Measurements from ENCODE around the gene WDR5B.
A peak's percentile ranks its signal among the peaks of the same experiment; 100 is the strongest.
"Not testable (repeated sequence)": the region's sequence is repeated elsewhere in the genome, so short reads cannot be mapped to it uniquely, and the experiment has no call there.

Gene WDR5B

DNA sequence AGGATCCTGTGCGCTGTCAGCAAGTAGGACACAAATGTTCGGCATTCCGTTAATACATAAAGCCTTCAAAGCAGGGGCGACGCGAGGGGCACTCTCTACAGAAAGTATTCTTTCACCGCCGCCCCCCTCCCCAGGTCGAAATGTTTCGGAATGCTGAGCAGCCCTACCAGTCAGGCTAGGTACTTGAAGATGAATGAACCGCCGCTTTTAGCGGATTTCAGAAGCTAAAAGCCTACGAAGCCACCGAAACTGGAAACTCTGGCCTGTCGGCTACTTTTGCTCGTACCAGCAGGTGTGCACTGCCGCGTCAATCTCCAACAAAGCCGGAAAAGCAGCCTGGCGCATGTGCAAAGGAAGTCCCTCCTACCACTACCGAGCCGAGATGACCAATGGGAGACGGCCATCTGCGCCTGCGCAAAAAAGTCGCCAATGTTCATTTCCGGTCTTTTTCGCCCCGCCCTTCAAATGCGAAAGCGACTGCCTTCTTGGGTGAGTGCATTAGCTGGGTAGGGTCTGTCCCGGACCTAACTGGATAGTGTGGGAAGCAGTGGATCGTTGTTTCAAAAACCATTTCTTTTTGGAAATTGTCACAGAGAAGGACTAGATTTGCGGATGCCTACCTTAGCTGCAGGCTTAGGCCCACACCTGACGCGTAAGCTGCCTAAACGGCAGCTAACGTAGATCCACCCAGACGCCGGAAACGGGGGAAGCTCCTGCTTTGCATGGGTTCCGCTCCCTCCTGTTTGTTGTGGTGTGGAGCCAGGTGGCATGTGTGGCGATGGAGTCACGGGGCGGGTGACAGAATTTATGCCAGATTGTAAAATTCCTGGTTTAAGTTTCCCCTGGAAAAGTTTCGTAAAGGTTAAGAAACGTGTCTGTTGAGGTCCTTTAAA is at the start of gene WDR5B:
Gene WDR5B, minus strand, starts transcription at position 301 of the 893 bp plus-strand sequence. CDS start 534 bp downstream, outside the sequence.
- no peak for DNase-seq

DNA sequence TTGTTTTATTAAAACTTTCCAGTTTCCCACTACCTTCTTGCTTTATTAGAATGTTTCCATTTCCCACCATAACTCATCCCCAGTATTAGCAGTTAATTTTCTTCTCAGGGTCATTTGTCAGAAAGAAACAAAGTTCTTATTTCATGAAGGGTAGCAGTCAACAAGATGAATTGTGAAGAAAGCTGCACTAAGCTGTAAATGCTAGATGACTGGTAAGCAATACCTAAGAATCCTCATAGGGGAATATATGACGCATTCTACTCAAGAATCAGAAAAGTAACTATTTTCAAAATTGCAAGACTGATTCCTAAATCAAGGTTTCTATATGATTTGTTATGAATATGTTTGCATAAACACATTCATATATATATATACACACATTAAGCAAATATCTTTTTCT is 48.8 kb upstream of the WDR5B start:
- DNase-seq: no peak

DNA sequence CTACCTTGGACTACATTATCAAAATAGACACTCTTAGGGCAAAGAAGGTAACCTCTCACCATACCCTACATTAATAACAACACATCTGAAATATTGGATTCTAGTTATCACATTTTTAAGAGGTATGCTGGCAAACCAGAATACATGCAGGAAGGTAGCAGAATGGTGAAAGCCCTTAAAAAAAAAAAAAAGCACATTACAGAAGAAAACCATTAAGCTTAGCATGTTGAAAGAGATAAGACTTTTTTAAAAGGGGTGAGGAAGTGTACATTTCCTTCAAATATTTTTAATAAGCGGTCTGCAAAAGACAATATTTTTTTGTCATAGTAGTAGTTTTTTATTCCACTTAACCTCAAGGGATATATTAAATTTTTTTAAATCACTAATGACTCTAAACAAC is 46.5 kb upstream of the WDR5B start:
- DNase-seq: no peak

DNA sequence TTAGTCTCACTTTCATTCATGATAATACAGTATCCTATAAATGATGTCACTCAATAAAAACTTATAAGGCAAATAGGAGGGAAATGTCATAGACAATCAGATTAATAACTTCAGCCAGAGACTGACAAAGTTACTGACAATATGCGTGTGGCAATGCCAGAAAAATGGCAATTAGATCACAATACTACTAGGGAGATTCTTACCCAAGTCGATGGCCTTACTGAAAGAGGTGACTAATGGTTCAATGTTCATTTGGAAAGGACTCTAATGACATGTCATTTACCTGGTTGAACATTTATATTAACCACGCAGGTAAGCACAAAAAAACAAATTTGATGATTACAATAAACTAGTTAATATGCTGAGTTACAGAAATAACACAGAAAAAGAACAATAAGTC is 45.9 kb upstream of the WDR5B start:
- no peak for DNase-seq

DNA sequence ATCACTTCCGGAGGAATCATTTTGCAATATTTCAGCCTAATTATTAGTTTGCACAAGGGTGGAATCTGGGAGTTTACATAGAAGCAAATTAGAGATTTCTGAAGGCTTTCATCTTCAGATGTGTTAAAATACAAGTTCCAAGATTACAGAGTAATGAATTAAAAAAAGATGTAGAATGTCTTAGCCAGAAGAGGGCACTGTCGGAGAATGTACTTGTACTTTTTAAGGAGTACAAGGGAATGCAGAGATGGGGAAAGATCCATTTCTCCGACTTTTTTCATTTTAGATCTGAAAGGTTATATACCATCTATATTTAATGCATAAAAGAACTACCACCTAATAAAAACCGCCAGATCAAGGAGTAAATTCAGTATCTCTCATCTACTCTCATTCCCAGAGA is 43.1 kb upstream of the WDR5B start:
- peak; percentile 28 for DNase-seq

DNA sequence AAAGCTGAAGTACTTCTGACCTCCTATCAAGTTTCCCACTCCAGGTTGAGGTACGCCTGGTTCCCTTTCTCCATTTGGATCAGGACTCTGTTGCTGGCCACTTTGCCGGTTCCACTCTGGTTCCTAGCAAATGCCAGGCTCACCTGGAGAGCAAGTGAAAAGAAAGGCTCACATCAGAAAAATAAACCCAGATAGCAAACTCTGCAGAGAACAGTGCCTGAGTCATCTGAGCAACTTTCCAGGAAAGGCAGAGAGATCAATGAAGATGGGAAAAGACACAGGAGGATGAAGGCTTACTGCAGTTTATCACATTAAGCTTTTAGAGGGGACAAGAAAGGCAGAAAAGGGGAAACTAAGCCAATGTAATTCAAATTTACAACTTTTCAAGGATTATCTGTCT is 41.8 kb upstream of the WDR5B start:
- no peak for DNase-seq

DNA sequence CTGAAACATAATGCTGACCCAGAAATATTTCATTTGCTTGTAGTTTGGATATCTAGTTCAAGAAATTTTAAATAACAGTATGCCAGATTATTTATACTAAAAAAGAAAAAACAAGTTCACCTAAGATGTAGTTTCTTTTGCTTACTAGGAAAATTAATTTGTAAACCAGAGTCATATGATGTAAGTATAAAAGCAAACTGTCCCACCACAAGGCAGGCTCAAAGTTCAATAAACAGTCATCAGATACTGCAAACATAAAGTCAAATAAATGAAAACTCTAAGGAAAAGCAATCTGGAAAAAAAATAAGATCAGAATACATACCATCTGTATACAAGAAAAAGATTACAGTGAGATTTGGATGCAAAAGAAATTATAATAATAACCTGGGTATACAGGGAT is 40.2 kb upstream of the WDR5B start:
- DNase-seq: no peak

DNA sequence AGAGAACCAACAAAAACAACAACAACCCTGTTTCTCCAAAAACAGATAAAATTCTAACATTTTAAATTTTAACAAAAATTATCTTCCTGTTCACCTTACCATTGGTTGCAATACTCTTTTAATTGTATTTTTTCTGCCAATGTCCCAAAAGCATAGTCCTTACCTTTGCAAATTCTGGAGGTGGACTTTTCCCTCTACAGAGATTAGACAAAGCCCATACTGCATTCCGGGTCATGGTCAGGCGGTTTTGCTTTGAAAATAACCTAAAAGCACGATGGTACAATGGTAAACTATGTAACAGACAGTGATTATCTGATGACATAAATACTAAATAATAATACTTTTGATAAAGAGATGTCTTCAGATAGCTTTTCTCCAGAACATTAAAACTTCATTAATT is 35.5 kb upstream of the WDR5B start:
- DNase-seq: no peak

DNA sequence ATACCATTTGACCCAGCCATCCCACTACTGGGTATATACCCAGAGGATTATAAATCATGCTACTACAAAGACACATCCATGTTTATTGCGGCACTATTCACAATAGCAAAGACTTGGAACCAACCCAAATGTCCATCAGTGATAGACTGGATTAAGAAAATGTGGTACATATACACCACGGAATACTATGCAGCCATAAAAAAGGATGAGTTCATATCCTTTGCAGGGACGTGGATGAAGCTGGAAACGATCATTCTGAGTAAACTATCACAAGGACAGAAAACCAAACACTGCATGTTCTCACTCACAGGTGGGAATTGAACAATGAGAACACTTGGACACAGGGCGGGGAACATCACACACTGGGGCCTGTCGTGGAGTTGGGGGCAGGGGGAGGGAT is 32.4 kb upstream of the WDR5B start:
- DNase-seq: not testable (repeated sequence)

DNA sequence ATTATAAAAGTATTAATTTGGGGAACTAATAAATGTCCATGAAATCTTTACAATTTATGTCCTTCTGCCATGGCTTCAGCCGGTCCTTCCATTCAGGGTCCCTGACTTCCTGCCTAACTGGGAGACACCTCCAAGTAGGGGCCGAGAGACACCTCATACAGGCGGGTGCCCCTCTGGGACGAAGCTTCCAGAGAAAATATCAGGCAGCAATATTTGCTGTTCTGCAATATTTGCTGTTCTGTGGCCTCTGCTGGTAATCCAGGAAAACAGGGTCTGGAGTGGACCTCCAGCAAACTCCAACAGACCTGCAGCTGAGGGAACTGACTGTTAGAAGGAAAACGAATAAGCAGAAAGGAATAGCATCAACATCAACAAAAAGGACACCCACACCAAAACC is 28.6 kb upstream of the WDR5B start:
- DNase-seq: not testable (repeated sequence)

DNA sequence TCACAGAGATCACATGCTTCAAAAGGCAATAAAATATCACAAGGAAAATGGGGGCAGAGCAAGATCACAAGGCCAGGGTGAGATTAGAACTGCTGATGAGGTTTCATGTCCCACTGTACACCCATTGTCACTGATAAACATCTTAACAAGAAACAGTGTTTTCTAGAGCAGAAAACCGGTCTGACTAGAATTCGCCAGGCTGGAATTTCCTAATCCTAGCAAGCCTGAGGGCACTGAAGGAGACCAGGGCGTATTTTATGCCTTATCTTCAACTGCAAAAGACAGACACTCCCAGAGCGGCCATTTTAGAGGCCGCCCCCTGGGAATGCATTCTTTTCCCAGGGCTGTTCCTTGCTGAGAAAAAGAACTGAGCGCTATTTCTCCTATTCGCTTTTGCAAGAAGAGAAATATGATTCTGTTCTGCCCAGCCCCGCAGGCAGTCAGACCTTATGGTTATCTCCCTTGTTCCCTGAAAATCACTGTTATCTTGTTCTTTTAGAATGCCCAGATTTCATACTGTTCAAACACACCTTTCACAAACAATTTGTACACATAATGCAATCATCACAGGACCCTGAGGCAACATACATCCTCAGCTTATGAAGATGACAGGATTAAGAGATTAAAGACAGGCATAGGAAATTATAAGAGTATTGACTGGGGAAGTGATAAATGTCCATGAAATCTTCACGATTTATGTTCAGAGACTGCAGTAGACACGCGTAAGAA is 28.1 kb upstream of the WDR5B start:
- DNase-seq: not testable (repeated sequence)

DNA sequence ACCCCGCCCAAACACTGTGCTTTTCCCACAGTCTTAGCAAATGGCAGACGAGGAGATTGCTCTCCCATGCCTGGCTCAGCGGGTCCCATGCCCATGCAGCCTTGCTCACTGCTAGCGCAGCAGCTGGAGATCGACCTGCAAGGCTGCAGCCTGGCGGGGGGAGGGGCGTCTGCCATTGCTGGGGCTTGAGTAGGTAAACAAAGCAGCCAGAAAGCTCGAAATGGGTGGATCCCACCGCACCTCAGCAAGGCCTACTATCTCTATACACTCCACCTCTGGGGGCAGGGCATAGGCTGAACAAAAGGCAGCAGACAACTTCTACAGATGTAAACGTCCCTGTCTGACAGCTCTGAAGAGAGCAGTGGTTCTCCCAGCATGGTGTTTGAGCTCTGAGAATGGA is 27.2 kb upstream of the WDR5B start:
- DNase-seq: no peak

DNA sequence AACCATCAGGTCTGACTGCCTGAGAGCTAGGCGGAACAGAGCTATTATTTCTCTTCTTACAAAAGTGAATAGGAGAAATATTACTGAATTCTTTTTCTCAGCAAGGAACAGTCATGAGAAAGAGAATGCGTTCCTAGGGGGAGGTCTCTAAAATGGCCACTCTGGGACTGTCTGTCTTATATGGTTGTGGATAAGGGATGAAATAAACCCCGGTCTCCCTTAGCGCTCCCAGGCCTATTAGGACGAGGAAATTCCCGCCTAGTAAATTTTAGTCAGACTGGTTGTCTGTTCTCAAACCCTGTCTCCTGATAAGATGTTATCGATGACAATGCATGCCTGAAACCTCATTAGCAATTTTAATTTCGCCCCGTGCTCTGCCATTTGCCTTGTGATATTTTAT is 20.1 kb upstream of the WDR5B start:
- DNase-seq: no peak

DNA sequence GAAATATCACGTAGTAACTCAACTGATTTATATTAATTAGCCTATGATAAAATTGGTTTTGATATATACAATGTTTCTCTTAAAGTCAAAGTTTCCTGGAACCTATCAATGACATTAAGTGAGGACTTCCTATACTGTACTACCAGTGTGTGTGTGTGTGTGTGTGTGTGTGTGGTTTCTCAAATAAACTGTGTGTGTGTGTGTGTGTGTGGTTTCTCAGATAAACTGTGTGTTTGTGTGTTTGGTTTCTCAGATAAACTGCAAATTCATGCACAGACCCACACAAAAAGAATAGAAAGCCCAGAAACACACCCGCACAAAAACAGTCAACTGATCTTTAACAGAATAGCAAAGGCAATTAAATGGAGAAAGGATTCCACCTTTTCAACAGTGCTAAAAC is 14.5 kb upstream of the WDR5B start:
- no peak for DNase-seq

DNA sequence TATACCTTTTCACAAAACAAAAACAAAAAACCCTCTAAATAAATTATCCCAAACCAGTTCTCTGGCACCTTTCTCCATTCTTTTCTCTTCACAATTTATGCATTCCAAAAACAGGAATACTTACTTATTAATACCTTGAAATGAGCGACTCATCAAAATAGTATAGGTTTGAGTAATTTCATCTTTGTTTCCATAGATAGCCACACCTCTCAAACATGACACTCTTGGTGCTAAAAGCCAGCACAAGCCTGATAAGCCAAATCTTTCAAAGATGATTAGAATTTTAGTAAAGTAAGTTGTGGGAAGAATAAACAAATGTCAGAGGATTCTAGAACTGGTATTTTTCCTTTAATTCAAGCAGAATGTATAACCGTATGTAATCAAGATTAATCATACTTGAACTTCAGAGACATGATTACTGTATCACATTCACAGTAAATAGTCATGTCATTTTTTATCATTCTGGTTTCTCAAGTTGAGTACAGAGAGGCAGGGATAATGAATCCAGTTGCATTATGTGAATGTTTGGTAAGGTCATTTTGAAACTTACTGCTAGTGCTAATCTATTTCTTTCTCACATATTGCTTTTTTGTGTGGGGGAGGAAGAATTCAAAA is 12.1 kb upstream of the WDR5B start:
- DNase-seq: no peak

DNA sequence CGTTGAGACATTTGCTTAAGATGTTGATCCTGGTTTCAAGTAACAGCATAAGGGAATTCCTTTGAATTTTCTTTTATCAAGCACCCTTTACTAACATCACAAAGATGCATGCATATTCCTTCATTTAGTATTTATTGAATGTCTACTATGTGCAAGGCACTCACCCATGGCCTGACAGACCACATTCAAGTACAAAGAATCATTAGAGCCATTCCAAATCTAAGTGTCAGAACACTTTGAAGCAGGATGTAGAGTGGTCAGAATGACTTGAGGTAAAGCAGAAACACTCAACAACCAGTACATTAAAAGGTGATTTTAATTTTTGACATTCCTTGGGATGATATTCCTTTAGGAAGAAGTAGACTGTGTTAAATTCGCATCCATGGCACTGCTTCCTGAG is 6.0 kb upstream of the WDR5B start:
- no peak for DNase-seq

DNA sequence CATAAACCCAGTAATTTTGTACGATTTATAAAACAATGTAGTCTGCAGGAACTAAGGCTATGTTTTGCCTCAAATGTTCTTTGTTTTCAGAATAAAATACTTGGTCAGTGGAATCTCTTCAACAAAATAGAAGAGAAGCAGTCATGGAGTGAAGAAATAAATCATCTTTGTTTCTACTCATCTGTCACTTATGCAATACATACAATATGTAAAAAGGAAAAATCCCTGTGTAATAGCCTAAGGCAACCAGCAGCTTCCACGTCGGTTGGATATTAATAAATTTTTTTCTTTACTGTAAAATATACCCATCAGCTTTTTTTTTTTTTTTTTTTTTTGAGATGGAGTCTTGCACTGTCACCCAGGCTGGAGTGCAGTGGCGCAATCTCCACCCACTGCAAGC is 5.2 kb upstream of the WDR5B start:
- DNase-seq: no peak

DNA sequence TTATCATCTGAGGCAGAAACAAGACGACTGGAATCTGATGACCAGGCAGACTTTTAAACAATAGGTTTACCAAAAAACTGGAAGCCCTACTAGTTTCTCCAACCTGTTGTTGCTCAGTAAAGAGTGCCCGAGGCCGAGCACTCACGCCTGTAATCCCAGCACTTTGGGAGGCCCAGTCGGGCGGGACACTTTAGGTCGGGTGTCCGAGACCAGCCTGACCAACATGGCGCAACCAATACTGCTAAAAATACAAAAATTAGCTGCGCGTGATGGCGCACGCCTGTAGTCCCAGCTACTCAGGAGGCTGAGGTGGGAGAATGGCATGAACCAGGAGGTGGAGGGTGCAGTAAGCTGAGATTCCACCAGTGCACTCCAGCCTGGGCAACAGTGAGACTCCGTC is 1.1 kb upstream of the WDR5B start:
- DNase-seq: no peak

DNA sequence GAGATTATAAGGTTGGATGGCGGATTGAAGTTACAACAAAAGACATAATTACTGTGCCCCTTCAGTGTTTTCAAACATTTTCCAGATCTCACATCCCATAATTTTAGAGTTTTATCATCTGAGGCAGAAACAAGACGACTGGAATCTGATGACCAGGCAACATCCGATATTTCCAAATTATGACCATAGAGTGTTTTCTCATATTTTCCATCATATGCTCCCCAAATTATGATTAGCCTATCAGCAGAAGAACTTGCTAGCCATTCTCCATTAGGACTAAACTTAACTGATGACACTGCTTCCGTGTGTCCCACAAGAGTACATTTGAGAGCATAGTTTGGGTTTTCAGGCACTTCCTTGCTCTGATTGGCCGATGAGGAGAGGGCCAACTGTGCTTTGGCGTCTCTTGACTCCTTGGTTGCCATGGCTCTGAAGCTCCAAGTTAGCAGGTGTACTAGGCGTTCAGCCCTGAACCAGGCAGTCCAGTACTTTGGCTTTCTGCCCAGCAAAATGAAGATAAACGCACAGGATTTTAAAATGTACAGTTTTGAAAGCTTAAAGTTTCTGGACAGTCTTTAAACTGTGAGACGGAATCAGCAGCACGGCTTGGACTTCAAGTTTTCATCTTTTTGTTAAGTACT is 638 bp downstream of the WDR5B start:
- DNase-seq: no peak

DNA sequence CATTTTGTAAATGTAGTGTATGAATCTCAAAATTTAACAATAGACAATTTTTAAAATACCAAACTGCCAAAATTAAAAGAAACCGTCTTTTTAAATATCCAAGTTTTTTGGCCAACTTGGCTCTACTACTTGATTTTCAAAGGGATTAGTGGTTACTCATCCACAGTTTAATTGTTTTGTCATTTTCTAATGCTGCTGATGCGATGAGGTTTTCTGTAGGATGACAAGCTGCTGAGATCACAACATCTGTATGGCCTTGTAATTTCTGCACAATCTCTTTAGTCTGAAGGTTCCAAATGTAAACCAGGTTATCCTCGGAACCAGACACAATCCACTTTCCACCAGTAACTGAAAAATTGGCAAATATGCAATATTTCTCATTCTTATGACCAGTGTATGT is 1.5 kb downstream of the WDR5B start:
- no peak for DNase-seq

DNA sequence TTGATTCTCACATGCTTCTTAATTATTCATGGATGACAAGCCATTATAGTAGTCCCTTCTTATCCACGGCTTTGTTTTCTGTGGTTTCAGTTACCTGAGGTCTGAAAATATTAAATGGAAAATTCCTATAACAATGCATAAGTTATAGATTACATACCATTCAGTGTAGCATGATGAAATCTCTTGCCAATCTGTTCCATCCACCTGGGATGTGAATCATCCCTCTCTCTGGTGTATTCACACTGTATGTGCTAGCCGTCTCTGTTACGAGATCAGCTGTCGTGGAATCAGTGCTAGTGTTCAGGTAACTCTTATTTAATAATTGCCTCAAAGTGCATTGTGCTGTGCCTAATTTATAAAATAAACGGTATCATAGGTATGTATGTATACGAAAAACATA is 5.2 kb downstream of the WDR5B start:
- no peak for DNase-seq

DNA sequence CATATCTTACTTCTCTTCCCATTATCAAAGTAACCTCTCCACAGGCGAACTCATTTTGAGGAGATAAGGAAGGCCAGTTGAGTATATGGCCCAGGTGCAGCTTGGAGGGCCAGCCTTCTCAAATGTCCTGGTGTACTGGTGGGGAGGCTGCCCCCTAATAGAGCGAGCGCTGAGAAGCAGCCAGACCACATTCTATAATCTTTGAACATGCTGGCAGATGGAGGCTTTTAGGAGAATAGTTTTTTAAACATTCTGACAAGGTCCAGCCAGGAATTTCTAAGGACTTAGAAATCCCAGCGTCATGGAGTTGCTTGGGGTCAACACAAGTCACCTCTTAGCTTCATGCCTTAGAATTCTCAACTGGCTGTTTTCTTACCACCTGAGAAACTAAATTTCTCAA is 5.8 kb downstream of the WDR5B start:
- DNase-seq: no peak

DNA sequence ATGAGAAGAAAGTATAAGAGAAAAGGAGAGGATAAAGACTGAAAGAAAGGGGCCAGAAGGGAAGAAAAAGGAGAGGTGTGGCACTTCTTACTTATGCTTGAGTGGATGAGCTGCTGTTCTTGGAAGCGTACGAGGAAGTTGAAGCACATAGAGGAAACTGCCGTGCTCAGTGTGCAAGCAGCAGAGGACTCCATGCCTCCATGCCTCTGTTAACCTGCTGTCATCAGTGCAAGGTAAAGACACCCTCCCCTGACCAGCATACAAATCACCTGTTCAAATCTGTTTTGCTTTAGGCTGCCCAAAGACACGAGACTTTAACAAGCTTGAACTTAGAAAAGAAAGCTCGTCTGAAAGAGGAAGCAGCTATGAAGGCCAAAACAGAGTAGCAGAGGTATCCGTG is 6.4 kb downstream of the WDR5B start:
- DNase-seq: no peak

DNA sequence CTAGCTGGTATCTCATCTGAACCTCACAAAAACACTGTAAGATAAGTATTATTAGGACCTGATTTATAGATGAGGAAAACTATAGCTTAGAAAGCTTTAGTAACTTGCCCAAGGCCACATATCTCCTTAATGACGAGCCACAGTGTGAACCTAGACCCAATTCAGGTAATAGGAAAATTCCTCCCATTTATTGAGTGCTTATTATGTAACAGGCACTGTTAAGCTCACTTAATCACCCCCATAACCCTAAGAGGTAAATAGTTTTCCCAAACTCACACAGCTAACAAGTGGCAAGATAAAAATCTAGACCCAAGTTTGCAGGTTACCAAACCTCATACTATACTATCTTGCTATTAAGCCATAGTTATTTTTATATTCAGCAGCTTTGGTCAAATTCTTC is 7.9 kb downstream of the WDR5B start:
- DNase-seq: no peak

Data from amniotic stem cell (primary cell).